ENCODE results near the gene POU2F3. TPM values are rescaled to one million over a fixed set of nuclear protein-coding genes. Genes with fewer than 3 reads are reported as not detected.

The POU2F3 gene
- polyA plus RNA-seq, 3 donors, result 0.37 to 0.54 TPM; not detected in 1

- Histone ChIP-seq H3K27ac (ENCODE audit: low read depth in 1 of 2, low read length in 2 of 2) (no peak overlapping the region), H2AFZ (ENCODE audit: insufficient read depth, low read depth, low read length, poor library complexity, severe bottlenecking) (no peak overlapping the region), H3K9ac (ENCODE audit: insufficient read depth, low read length, poor library complexity, severe bottlenecking) (no peak overlapping the region), H3K36me3 (replicated peaks in 1 of 2; ENCODE audit: control insufficient read depth in 1 of 2, insufficient read depth in 2 of 2, low read length in 2 of 2) (no peaks in the 10 kb centered on the region), H3K27me3 (ENCODE audit: control insufficient read depth in 2 of 2, insufficient read depth in 2 of 2, low read length in 2 of 2) (peaks cover 87 to 92% of the 10 kb centered on the region in 2 donors), H4K20me1 (ENCODE audit: insufficient read depth, low read length) (peaks cover 5% of the 10 kb centered on the region), H3K4me1 (ENCODE audit: control insufficient read depth in 1 of 2, insufficient read depth in 2 of 2, low read length in 2 of 2) (peaks cover 32% of the 10 kb centered on the region in 2 donors), H3K9me3 (replicated peaks in 1 of 2; ENCODE audit: control insufficient read depth in 1 of 2, insufficient read depth in 1 of 2, low read length in 2 of 2) (peaks cover 7 to 53% of the 10 kb centered on the region in 2 donors), H3K79me2 (ENCODE audit: insufficient read depth, low read length) (no peaks in the 10 kb centered on the region), H3K4me3 (replicated peaks in 1 of 3; ENCODE audit: low read depth in 2 of 3, low read length in 3 of 3) (no peak overlapping the region), H3K4me2 (replicated peaks; ENCODE audit: extremely low read depth, low read length, poor library complexity, severe bottlenecking) (no peak overlapping the region)
- WGBS (ENCODE audit: insufficient coverage), result 28% methylated on average over 1 of the region's 6 CpGs
- peaks cover 22% of the 10 kb centered on the region for H3K4me1 Mint-ChIP-seq
- H3K27ac Mint-ChIP-seq, result no peak overlapping the region
- H3K4me3 Mint-ChIP-seq, result peak overlapping the region in 1 of 2 donors; percentile 85
- peaks cover 3 to 29% (median 18%) of the 10 kb centered on the region in 7 donors for H3K9me3 Mint-ChIP-seq
- peaks cover 75 to 91% (median 82%) of the 10 kb centered on the region in 3 donors for H3K27me3 Mint-ChIP-seq (ENCODE audit: low read depth in 3 of 3)
- intact Hi-C loops (cut with micrococcal nuclease), result no loop called here
- H3K36me3 Mint-ChIP-seq, result peaks cover 7 to 9% of the 10 kb centered on the region in 2 donors
- no peak for DNase-seq
- TF ChIP-seq CTCF (IDR thresholded peaks at IDR 0.05), result no peak
Observed at GRCh38 chr11:120339394-120339890, 99.5 kb downstream of the POU2F3 start.

DNA sequence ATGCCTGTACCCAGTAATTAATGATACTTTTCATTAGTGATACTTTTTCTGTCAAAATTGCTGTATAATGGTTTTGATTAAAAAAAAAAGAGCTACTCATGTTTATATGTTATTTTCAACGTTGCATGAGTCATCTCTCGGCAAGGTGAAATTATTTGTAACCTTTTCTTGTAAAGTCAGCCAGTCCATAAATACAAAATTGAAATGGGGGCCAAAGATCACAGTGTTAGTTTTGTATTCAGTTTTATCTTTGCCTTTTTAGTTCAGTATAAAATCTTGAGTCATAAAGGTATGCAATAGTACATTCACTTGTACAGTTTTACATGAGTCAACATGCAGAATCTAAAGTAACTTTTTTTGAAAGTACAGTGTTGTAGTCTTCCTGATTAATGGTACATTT lies 100.6 kb downstream of the POU2F3 start:
- no peak overlapping the region for H3K27ac Mint-ChIP-seq
- H3K4me1 ChIP-seq (ENCODE audit: control insufficient read depth in 1 of 2, insufficient read depth in 2 of 2, low read length in 2 of 2), result peaks cover 31 to 33% of the 10 kb centered on the region in 2 donors
- H3K4me3 Mint-ChIP-seq, result peak overlapping the region in 1 of 2 donors; percentile 85
- no peak overlapping the region for H3K9ac ChIP-seq (ENCODE audit: insufficient read depth, low read length, poor library complexity, severe bottlenecking)
- H3K27me3 ChIP-seq (ENCODE audit: control insufficient read depth in 2 of 2, insufficient read depth in 2 of 2, low read length in 2 of 2), result peaks cover 89 to 95% of the 10 kb centered on the region in 2 donors
- no peaks in the 10 kb centered on the region for H3K79me2 ChIP-seq (ENCODE audit: insufficient read depth, low read length)
- H3K36me3 ChIP-seq (replicated peaks in 1 of 2; ENCODE audit: control insufficient read depth in 1 of 2, insufficient read depth in 2 of 2, low read length in 2 of 2), result no peaks in the 10 kb centered on the region
- H4K20me1 ChIP-seq (ENCODE audit: insufficient read depth, low read length), result peaks cover 10% of the 10 kb centered on the region
- no peak overlapping the region for H2AFZ ChIP-seq (ENCODE audit: insufficient read depth, low read depth, low read length, poor library complexity, severe bottlenecking)
- WGBS (ENCODE audit: insufficient coverage), result no CpG with 5 or more reads among the region's 2 CpGs
- H3K27me3 Mint-ChIP-seq (ENCODE audit: low read depth in 3 of 3), result peaks cover 79 to 94% (median 86%) of the 10 kb centered on the region in 3 donors
- no peak overlapping the region for H3K27ac ChIP-seq (ENCODE audit: low read depth in 1 of 2, low read length in 2 of 2)
- peaks cover 0 to 26% (median 14%) of the 10 kb centered on the region in 7 donors for H3K9me3 Mint-ChIP-seq
- H3K4me3 ChIP-seq (replicated peaks in 1 of 3; ENCODE audit: low read depth in 2 of 3, low read length in 3 of 3), result no peak overlapping the region
- no peak overlapping the region for H3K4me2 ChIP-seq (replicated peaks; ENCODE audit: extremely low read depth, low read length, poor library complexity, severe bottlenecking)
- H3K36me3 Mint-ChIP-seq, result peaks cover 7 to 11% of the 10 kb centered on the region in 2 donors
- no peak for TF ChIP-seq CTCF (IDR thresholded peaks at IDR 0.05)
- H3K4me1 Mint-ChIP-seq, result peaks cover 25% of the 10 kb centered on the region
- intact Hi-C loops (cut with micrococcal nuclease), result no loop called here
- peaks cover 7 to 51% of the 10 kb centered on the region in 2 donors for H3K9me3 ChIP-seq (replicated peaks in 1 of 2; ENCODE audit: control insufficient read depth in 1 of 2, insufficient read depth in 1 of 2, low read length in 2 of 2)
- no peak for DNase-seq

Data from CD14-positive monocyte (primary cell).